NCI-H2227 treated with DMSO at 0.1 percent for 48 hours (cell line): Measurements from ENCODE around the gene FGL2.
"Not testable (repeated sequence)": the region's sequence is repeated elsewhere in the genome, so short reads cannot be mapped to it uniquely, and the experiment has no call there.

Source experiments
- DNase-seq: peaks from one replicate; lab custom pipeline; 2025; lab: John Stamatoyannopoulos, UW

Gene FGL2

DNA sequence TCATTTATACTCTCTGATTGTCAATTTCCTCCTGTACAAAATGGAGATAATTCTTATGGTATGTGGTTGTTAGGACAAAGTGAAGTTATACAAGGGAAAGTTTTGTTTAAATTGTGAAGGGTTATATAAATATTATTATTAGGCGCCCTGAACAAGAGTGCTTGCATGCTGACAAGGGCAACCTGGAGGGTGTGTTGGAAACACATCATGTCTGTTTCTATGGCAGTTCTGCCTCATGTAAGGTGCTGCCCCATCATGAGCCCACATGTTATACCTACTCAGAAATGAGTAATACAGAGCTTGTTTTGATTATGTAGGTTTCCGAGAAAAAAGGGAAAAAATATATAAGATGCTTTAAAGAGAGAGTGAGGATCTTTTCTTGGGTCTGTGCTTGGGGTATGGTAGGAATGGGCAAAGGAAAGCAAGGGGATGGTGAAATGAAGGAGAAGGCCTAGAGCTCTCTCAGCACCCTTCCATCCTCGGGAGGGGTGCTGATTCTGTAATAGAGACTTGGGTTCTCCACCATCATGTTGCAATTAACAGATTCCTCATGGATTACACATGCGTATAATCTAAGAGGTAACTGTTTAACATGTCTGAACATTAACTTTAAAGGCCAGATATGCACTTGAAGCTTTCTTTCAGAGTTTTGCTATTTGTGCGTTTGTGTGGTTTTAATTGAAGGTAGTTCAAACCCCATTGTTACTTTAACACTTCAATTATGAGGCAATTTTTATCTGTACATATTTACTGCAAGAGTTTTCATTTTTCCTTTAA lies 43.8 kb downstream of the FGL2 start:
- DNase-seq, result not testable (repeated sequence)

DNA sequence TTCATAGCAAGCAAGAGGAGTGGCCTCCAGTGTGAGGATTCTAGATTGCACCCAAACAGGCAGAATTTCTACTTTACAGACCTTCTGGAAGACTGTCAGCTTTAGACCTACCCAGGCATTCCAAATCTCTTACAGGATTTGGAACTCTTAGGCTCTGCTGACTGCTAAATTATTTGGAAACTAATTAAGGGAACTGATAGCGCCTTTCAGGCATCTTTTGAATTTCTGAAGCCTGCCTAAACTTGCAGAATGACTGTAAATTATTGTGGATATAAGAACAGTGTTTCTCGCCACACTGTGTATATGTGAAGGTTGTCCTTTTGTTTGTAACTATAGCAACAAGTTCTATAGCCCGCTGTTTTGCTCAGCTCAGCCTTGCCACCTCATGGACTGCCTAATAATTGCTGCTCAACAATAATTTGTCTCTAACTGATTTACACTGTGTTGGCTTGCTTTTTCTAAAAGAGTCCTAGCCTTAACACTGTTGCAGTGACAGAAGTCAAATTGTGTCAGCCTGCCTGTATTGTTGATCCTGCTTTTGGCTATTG lies 44.6 kb downstream of the FGL2 start:
- not testable (repeated sequence) for DNase-seq

DNA sequence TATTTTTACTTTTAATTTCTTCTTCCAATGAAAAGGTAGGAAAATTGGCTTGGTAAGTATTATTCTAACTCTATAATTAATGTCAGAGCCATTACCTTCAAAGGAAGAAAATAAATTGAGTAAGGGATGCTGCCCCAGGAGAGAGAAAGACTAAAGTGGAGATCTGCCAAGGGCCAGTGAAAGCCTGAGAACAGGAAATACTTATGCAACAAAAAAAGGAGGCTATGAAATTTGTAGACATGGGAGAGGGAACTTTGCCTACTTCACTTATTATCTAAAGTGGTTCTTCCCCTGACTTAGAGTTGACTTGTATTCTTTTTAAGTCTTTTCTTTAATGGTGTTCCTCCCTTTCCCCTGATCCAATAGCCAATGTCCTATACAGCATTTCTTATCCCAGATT lies 47.4 kb downstream of the FGL2 start:
- DNase-seq, result not testable (repeated sequence)
